DMS53 treated with DMSO at 0.1 percent for 48 hours (cell line): ENCODE measurements around the gene UNC45A.
"Not testable (repeated sequence)": the region's sequence is repeated elsewhere in the genome, so short reads cannot be mapped to it uniquely, and the experiment has no call there.

Source experiments
- DNase-seq: peaks from one replicate; lab custom pipeline; 2025; ENCODE audit not compliant: unreplicated experiment; lab: John Stamatoyannopoulos, UW

Gene UNC45A, protein sequence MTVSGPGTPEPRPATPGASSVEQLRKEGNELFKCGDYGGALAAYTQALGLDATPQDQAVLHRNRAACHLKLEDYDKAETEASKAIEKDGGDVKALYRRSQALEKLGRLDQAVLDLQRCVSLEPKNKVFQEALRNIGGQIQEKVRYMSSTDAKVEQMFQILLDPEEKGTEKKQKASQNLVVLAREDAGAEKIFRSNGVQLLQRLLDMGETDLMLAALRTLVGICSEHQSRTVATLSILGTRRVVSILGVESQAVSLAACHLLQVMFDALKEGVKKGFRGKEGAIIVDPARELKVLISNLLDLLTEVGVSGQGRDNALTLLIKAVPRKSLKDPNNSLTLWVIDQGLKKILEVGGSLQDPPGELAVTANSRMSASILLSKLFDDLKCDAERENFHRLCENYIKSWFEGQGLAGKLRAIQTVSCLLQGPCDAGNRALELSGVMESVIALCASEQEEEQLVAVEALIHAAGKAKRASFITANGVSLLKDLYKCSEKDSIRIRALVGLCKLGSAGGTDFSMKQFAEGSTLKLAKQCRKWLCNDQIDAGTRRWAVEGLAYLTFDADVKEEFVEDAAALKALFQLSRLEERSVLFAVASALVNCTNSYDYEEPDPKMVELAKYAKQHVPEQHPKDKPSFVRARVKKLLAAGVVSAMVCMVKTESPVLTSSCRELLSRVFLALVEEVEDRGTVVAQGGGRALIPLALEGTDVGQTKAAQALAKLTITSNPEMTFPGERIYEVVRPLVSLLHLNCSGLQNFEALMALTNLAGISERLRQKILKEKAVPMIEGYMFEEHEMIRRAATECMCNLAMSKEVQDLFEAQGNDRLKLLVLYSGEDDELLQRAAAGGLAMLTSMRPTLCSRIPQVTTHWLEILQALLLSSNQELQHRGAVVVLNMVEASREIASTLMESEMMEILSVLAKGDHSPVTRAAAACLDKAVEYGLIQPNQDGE

DNA sequence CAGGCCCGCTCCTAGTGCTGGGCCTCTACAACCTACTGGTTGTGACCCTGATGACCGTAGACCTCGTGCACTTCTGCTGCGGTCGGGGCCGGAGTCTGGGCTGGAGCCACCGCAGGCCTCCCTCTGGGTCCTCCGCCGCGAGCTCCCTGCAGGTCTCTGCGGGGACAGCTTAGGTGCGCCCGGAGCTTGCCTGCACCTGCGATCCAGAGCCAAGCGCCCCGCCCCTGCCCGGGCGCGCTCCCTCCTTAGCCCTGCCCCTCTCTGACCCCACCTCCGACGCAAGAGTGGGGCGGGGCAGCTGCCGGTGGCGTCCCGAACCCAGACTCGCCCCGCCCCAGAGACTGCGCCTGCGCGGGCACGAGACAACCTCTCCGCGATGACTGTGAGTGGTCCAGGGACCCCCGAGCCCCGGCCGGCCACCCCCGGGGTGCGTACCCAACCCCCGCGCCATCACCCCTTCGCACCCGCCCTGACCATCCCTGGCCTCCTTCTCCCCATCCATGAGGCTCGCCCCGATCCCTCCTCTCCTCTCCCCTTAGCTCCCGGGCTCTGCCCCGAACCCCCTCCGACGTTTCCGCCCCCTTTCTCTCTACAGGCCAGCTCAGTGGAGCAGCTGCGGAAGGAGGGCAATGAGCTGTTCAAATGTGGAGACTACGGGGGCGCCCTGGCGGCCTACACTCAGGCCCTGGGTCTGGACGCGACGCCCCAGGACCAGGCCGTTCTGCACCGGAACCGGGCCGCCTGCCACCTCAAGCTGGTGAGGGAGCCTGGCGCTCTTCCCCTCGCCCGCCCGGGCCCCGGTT, at the start of gene UNC45A:
UNC45A (plus strand) TSS at position 337 of the 803 bp plus-strand sequence; CDS start at position 377, 40 bp downstream.
- peak; percentile 80 for DNase-seq

DNA sequence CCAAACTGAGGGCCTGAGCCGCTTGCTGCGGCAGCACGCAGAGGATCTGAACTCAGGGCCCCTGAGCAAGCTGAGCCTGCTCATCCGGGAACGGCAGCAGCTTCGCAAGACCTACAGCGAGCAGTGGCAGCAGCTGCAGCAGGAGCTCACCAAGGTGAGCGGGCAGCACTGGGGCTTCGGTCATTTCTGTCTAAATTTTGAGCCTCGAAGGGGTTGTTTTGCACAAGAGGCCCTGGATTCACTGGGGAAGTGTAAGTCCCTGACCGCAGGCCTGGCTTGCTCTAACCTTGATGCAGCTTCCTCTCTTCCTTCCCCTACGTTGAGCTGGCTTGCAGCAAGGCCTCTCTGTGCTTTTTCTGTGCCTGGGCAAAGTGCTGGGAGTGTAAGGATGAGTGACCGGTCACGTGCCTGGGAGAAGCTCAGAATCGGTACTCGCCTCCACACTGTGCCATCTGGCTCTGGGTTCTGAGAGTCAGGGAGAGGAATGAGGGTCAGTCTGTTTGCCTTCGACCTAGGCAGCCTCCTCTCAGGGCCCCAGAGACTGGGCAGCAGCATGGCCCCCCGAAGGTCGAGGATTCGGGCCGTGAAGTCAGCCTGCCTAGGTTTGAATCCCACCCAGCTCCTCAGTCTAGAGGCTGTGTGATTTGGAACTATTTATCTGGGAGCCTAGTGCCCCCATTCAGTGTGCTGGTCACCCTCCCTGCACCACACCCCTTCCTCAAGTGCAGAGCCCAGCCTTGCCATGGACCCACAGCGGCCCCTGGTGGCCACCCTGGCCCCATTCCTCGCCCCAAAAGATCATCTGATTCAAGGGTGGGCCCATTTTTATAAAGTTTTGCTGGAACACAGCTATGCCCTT, 49.4 kb upstream of the UNC45A start:
- DNase-seq = peak; percentile 15

DNA sequence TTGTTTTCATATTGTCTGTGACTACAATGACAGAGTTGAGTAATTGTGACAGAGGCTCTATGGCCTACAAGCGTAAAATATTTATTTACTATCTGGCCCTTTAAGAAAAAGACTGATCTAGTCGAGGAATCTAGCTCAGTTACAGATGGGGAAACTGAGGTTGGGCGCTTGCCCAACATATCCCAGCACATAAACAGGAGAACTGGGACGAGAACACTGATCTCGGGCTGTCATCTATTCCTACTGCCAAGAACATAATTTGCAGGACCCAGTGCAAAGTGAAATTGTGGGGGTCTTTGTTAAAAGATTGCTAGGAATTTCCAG, 48.8 kb upstream of the UNC45A start:
- no peak for DNase-seq

DNA sequence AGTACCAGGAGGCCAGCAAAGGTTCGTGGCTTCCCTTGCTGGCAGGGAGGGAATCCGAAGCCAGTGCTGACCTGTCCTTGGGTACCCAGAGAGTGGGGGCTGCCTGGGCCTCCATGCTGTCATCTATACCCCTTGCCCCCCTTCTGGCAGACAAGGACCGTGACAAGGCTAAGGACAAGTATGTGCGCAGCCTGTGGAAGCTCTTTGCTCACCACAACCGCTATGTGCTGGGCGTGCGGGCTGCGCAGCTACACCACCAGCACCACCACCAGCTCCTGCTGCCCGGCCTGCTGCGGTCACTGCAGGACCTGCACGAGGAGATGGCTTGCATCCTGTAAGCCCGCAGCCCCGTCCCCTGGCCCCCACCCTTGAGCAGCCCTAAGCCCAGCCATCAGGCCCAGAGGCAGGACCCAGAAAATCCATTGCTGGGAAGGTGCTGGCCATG, 48.0 kb upstream of the UNC45A start:
- DNase-seq = no peak

DNA sequence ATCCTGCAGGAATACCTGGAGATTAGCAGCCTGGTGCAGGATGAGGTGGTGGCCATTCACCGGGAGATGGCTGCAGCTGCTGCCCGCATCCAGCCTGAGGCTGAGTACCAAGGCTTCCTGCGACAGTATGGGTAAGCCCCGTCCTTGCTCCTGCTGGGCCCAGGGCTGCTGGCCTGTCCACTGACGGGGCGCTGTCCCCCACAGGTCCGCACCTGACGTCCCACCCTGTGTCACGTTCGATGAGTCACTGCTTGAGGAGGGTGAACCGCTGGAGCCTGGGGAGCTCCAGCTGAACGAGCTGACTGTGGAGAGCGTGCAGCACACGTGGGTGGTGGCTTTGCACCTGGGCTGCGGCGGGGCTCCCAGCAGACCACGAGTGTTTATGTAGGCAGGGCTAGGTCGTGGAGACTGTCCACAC, 45.8 kb upstream of the UNC45A start:
- no peak for DNase-seq

DNA sequence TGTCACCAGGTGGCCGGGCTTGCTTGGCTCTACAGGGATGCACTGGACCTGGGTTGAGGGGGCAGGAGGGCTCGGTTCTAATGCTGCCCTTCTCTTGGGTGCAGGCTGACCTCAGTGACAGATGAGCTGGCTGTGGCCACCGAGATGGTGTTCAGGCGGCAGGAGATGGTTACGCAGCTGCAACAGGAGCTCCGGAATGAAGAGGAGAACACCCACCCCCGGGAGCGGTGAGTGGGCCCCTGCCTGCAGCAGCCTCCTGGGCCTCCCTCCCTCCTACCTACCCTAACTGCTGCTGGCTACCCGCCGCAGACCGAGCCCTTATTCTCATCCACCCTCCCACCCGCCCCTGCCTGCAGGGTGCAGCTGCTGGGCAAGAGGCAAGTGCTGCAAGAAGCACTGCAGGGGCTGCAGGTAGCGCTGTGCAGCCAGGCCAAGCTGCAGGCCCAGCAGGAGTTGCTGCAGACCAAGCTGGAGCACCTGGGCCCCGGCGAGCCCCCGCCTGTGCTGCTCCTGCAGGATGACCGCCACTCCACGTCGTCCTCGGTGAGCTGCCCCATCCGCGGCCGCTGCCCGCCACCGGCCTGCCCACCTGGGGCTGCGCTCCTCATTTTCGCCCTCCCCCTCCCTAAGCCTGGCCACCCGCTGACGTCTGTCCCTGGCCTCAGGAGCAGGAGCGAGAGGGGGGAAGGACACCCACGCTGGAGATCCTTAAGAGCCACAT, 45.2 kb upstream of the UNC45A start:
- no peak for DNase-seq

DNA sequence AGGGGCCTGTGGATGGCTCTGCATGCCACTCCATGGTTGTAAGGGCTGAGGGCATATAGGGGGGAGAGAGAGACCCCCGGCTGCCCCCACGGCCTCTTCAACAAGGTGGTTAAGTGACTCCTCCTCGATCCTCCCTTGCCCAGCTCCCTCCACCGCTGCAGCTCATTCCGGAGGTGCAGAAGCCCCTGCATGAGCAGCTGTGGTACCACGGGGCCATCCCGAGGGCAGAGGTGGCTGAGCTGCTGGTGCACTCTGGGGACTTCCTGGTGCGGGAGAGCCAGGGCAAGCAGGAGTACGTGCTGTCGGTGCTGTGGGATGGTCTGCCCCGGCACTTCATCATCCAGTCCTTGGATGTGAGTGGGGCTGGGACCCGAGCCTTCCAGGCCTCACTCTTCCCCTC, 44.2 kb upstream of the UNC45A start:
- no peak for DNase-seq

DNA sequence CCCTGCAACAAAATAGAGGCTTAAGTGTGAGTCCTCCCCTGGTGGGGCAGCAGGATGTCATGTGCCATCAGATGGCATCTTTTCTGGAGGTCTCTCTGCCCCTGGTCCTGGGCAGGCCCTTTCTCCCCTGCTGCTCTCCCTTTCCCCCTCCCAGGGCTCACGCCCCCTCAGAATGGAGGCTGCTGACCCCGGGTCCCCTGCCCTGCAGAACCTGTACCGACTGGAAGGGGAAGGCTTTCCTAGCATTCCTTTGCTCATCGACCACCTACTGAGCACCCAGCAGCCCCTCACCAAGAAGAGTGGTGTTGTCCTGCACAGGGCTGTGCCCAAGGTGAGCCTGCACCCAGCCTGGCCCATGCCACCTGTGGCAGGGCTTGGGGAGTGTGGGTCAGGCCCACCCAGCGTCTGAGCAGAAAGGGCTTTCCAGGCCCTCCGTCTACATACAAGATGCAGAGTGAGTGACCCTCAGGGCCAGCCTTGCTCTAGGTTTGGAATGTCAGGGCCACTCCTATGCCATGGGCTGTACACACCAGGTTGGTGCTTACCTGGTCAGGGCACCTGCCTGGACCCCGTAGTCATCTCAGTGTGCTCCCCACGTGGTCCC, 43.6 kb upstream of the UNC45A start:
- DNase-seq = no peak

DNA sequence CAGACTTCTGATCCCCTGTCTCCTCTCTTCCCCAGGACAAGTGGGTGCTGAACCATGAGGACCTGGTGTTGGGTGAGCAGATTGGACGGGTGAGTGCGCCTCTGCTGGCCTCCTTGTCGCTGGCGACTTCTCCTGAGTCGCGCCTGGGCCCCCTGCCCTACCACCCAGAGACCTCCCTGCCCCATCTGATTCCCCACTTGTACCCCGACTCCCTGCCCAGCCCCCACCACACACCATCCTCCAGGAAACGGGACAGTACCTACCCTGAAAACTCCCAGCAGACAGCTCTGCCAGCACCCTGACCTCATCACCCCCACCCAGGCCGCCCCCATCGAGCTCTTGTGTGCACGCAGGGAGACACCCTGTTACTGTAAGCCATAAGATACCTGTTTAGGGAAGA, 43.1 kb upstream of the UNC45A start:
- no peak for DNase-seq

DNA sequence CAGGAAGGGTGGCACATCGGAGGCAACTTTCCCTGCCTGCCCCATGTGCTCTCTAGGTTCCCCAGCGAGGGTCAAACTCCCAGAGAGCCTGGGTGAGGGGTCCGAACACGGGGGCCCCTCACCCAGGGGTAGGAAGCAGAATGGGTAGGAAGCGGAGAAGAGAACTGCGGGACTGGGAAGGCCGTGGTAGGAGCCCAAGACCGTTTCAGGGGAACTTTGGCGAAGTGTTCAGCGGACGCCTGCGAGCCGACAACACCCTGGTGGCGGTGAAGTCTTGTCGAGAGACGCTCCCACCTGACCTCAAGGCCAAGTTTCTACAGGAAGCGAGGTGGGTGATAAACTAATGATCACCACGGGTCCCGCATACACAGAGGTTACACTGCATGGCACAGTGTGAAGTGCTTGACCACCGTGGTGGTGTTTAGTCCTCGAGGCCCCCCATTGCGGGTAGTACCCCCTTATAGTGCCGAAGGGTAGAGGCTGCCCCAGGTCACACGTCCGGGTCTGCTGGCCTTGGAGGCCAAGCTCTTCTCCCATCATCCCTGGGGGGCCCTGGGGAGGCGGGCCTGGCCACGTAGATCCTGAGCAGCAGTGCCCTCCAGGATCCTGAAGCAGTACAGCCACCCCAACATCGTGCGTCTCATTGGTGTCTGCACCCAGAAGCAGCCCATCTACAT, 42.4 kb upstream of the UNC45A start:
- no peak for DNase-seq

DNA sequence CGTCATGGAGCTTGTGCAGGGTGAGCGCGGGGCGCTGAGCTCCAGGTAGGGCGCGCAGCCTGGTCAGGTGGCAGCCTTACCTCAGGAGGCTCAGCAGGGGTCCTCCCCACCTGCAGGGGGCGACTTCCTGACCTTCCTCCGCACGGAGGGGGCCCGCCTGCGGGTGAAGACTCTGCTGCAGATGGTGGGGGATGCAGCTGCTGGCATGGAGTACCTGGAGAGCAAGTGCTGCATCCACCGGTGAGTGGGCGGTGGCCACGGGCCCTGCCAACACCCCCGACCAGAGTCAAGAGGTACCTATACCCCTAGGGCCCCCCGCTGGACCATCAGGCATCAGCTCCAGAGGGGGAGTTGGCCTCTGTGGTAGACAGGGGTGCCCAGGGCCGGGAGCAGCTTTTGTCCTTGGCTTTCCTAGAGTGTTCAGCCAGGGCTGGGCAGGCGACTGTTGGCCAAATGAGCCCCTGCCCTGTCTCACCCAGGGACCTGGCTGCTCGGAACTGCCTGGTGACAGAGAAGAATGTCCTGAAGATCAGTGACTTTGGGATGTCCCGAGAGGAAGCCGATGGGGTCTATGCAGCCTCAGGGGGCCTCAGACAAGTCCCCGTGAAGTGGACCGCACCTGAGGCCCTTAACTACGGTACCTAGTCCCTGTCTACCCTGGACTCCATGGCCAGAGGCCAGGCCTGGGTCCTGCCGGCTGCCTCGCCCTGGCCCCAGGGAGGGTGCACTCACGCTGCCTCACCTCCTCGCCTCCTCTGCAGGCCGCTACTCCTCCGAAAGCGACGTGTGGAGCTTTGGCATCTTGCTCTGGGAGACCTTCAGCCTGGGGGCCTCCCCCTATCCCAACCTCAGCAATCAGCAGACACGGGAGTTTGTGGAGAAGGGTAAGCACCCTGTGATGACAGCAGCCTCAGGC, 41.7 kb upstream of the UNC45A start:
- DNase-seq = no peak

DNA sequence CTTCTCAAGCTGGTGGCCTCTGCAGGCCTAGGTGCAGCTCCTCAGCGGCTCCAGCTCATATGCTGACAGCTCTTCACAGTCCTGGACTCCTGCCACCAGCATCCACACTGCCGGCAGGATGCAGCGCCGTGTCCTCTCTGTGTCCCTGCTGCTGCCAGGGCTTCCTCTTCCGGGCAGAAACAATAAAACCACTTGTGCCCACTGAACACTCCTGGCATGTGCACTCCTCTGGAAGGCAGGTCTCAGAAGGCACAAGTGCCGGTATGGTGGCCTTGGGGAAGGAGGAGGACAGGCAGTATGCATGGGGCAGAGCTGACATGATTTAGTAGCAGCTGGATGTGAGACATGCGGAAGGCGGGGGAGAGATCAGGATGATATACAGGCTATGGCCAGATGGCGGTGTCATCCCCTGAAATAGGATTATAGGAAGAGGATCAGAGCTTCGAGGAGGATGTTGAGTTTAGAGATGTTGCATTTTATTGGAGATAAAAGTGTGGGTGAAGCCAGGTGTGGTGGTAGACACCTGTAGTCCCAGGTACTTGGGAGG, 39.4 kb upstream of the UNC45A start:
- DNase-seq = no peak

DNA sequence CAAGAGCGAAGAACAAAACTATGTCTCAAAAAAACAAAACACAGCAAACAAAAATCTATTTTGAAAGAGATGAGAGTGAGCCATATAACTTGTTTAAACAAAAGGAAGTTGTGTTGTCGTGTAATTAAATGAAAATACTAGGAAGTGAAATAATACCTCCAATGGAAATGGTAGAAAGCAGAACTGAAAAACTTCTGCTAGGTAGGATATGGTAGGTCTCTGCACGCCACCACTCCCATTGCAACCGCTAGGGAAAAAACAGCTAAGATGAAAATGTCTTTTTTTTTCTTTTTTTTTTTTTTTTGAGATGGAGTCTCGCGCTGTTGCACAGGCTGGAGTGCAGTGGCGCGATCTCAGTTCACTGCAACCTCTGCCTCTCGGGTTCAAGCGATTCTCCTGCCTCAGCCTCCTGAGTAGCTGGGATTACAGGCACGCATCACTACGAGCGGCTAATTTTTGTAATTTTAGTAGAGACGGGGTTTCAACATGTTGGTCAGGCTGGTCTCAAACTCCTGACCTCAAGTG, 37.9 kb upstream of the UNC45A start:
- DNase-seq = not testable (repeated sequence)

DNA sequence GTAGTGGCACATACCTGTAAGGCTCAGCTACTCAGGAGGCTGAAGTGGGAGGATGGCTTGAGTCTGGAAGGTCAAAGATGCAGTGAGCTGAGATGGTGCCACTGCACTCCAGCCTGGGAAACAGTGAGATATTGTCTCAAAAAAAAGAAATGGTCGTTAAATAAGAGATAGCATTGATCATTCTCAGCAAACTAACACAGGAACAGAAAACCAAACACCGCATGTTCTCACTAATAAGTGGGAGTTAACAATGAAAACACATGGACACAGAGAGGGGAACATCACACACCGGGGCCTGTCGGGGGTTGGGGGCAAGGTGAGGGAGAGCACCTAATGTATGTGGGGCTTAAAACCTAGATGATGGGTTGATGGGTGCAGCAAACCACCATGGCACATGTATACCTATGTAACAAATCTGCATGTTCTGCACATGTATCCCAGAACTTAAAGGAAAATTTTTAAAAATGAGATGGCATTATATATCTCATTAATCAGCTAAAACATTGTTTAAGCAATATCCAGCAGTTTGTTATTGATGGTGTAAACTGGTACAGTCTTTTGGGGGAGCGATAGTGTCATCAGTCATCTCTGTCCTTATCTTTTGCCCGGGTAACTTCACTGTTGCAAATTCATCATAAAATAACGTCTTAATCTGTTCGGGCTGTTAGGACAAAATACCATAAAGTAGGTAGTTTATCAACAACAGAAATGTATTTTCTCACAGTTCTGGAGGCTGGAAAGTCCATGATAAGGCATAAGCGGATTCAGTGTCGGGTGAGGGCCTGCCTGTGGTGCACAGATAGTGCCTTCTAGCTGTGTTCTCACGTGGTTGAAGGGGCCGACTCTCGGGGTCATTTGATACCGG, 33.7 kb upstream of the UNC45A start:
- DNase-seq = no peak

DNA sequence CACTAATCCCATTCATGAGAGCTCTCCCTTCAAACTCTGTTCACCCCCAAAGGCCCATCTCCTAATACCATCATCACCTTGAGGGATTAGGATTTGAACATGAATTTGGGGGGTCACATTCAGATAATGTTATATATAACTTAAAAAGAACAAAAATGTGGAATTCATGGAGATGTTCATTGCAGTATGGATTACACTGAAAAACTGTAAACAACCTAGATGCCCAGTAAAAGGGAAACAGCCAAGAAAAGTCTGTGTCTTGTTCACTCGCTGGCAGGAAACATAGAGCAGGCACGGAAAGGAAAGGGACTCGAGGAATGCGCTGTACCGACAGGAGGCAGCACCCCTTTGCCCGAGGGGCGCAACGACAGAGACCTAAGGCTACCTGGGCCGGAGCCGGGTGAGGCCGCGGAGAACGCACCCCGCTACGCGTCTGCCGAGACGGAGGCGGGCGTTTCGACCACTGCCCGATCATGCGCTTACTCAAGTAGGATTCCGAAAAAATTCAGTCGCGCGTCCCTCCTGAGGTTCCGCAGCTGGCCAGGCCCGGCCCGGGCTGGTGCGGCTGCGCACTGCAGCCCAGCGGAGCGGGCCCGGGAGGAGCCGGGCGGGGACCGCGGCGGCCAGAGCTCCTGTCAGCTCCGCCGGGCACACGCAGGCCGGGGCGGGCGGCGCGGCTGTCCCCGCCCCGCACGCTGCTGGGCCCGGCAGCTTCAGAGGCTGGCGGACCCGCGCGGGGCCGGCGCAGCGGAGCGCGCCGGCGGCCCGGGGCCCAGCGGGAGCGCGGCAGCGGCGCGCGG, 32.8 kb upstream of the UNC45A start:
- DNase-seq = peak; percentile 67
